Uterus (tissue), 2 donors: ENCODE data around the gene APLP1.

Experiments used
- POLR2A ChIP-seq, 2 donors: fragments of 450-650 bp; IDR thresholded peaks; one replicate each; pipeline ENCODE4 v1.6.1; 2016; ENCODE audit warnings: antibody characterized with exemption in 2 of 2, mild to moderate bottlenecking in 1 of 2, moderate library complexity in 1 of 2
- TF ChIP-seq, protein P1 (sequence below), 4 experiments: fragments of 200-600 bp in 2 of 4; fragments of 450-650 bp in 2 of 4; sonication (generic) in 2 of 4; IDR thresholded peaks; one replicate each; pipeline ENCODE4 v1.5.1; 2016 to 2019; ENCODE audit warnings: antibody characterized with exemption in 4 of 4, mild to moderate bottlenecking in 2 of 4, moderate library complexity in 1 of 4

DNA sequence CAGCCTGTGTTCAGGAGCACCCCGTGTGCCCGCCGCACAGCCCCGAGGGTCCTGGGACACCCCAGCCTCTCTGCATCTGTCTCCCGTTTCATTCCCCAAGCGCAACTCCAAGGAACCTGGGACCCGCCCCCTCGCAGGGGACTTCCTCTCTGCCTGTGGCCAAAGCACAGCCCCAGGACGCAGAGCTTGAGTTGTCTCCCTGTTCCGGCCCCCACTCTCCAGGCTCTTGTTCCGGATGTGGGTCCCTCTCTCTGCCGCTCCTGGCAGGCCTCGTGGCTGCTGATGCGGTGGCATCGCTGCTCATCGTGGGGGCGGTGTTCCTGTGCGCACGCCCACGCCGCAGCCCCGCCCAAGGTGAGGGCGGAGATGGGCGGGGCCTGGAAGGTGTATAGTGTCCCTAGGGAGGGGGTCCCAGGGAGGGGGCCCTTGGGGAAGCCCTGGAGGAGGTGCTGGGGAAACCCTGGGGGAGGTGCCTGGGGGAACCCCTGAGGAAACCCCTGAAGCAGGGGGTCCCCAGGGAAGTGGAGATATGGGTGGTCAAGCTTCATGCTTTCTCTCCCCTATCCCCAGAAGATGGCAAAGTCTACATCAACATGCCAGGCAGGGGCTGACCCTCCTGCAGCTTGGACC, 35.3 kb downstream of the APLP1 start:
- TF ChIP-seq, protein P1, sequence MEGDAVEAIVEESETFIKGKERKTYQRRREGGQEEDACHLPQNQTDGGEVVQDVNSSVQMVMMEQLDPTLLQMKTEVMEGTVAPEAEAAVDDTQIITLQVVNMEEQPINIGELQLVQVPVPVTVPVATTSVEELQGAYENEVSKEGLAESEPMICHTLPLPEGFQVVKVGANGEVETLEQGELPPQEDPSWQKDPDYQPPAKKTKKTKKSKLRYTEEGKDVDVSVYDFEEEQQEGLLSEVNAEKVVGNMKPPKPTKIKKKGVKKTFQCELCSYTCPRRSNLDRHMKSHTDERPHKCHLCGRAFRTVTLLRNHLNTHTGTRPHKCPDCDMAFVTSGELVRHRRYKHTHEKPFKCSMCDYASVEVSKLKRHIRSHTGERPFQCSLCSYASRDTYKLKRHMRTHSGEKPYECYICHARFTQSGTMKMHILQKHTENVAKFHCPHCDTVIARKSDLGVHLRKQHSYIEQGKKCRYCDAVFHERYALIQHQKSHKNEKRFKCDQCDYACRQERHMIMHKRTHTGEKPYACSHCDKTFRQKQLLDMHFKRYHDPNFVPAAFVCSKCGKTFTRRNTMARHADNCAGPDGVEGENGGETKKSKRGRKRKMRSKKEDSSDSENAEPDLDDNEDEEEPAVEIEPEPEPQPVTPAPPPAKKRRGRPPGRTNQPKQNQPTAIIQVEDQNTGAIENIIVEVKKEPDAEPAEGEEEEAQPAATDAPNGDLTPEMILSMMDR (IDR thresholded peaks at IDR 0.05): no peak
- TF ChIP-seq POLR2A (IDR thresholded peaks at IDR 0.05): peak in 1 of 2 donors; percentile 19
